Measurements from ENCODE around the gene DYNC2I2.
"Not testable (repeated sequence)": the region's sequence is repeated elsewhere in the genome, so short reads cannot be mapped to it uniquely, and the experiment has no call there.

Gene DYNC2I2

GRCh38 chr9:128669786-128670185 lies 13.1 kb upstream of the DYNC2I2 start:
- DNase-seq (ENCODE audit: low spot score in 2 of 2), result no peak
- Histone ChIP-seq H3K4me1 (no peaks in the 10 kb centered on the region), H3K36me3 (replicated peaks) (no peaks in the 10 kb centered on the region), H3K4me3 (no peak overlapping the region), H3K27me3 (ENCODE audit: low read depth) (no peaks in the 10 kb centered on the region), H3K9me3 (no peaks in the 10 kb centered on the region)
- in situ Hi-C loops (cut with MboI; ENCODE audit: low sequenced_read_pairs), result no loop called here

- H3K27me3 ChIP-seq (ENCODE audit: low read depth); H3K4me1 ChIP-seq; H3K9me3 ChIP-seq; in situ Hi-C loops (cut with MboI; ENCODE audit: low sequenced_read_pairs); H3K4me3 ChIP-seq; H3K36me3 ChIP-seq (replicated peaks); DNase-seq (ENCODE audit: low spot score in 2 of 2): not testable (repeated sequence)
Observed at GRCh38 chr9:128666481-128666941, 9.9 kb upstream of the DYNC2I2 start.

- Histone ChIP-seq H3K27me3 (ENCODE audit: low read depth) (no peaks in the 10 kb centered on the region), H3K4me3 (no peak overlapping the region), H3K9me3 (no peaks in the 10 kb centered on the region), H3K4me1 (peaks cover 6% of the 10 kb centered on the region; the same call in 1 of the 2 replicates), H3K36me3 (replicated peaks) (0 out of 2 replicates have a peak, but pooled peaks cover 6% of the 10 kb centered on the region)
- in situ Hi-C loops (cut with MboI; ENCODE audit: low sequenced_read_pairs), result no loop called here
- DNase-seq (ENCODE audit: low spot score in 2 of 2), result no peak
Observed at GRCh38 chr9:128657796-128658195, 1.1 kb upstream of the DYNC2I2 start.

GRCh38 chr9:128657344-128657704 lies 677 bp upstream of the DYNC2I2 start:
- in situ Hi-C loops (cut with MboI; ENCODE audit: low sequenced_read_pairs), result no loop called here
- peaks cover 6% of the 10 kb centered on the region; the same call in 1 of the 2 replicates for H3K4me1 ChIP-seq
- no peaks in the 10 kb centered on the region for H3K9me3 ChIP-seq
- DNase-seq (ENCODE audit: low spot score in 2 of 2), result no peak
- peak overlapping the region; percentile 43 for H3K4me3 ChIP-seq
- H3K36me3 ChIP-seq (replicated peaks), result 0 out of 2 replicates have a peak, but pooled peaks cover 6% of the 10 kb centered on the region
- H3K27me3 ChIP-seq (ENCODE audit: low read depth), result no peaks in the 10 kb centered on the region

GRCh38 chr9:128654481-128654880 lies 2.2 kb downstream of the DYNC2I2 start:
- H3K9me3 ChIP-seq, result no peaks in the 10 kb centered on the region
- no peak overlapping the region for H3K4me3 ChIP-seq
- H3K36me3 ChIP-seq (replicated peaks), result 0 out of 2 replicates have a peak, but pooled peaks cover 6% of the 10 kb centered on the region

GRCh38 chr9:128653908-128654307 lies 2.7 kb downstream of the DYNC2I2 start:
- H3K4me3 ChIP-seq, result no peak overlapping the region
- peaks cover 6% of the 10 kb centered on the region; the same call in 1 of the 2 replicates for H3K4me1 ChIP-seq
- H3K36me3 ChIP-seq (replicated peaks), result peaks cover 6% of the 10 kb centered on the region; the same call in 1 of the 2 replicates
- no peaks in the 10 kb centered on the region for H3K9me3 ChIP-seq
- no peak for DNase-seq (ENCODE audit: low spot score in 2 of 2)
- no peaks in the 10 kb centered on the region for H3K27me3 ChIP-seq (ENCODE audit: low read depth)
- in situ Hi-C loops (cut with MboI; ENCODE audit: low sequenced_read_pairs), result no loop called here

More at GRCh38 chr9:128654481-128654880, 2.2 kb downstream of the DYNC2I2 start:
- Histone ChIP-seq H3K27me3 (ENCODE audit: low read depth) (no peaks in the 10 kb centered on the region), H3K4me1 (peaks cover 6% of the 10 kb centered on the region; the same call in 1 of the 2 replicates)
- in situ Hi-C loops (cut with MboI; ENCODE audit: low sequenced_read_pairs), result no loop called here
- no peak for DNase-seq (ENCODE audit: low spot score in 2 of 2)

GRCh38 chr9:128651798-128652197 lies 4.8 kb downstream of the DYNC2I2 start:
- H3K27me3 ChIP-seq (ENCODE audit: low read depth), result no peaks in the 10 kb centered on the region

GRCh38 chr9:128648206-128648605 lies 8.4 kb downstream of the DYNC2I2 start:
- H3K36me3 ChIP-seq (replicated peaks); H3K9me3 ChIP-seq; H3K4me3 ChIP-seq; H3K4me1 ChIP-seq; in situ Hi-C loops (cut with MboI; ENCODE audit: low sequenced_read_pairs); H3K27me3 ChIP-seq (ENCODE audit: low read depth): not testable (repeated sequence)
- DNase-seq (ENCODE audit: low spot score in 2 of 2), result peak in 1 of 2 experiments; percentile 69

More at GRCh38 chr9:128651798-128652197, 4.8 kb downstream of the DYNC2I2 start:
- DNase-seq (ENCODE audit: low spot score in 2 of 2), result no peak
- in situ Hi-C loops (cut with MboI; ENCODE audit: low sequenced_read_pairs), result no loop called here
- Histone ChIP-seq H3K4me3 (no peak overlapping the region), H3K36me3 (replicated peaks) (peaks cover 6% of the 10 kb centered on the region; the same call in 1 of the 2 replicates), H3K9me3 (no peaks in the 10 kb centered on the region), H3K4me1 (peaks cover 2% of the 10 kb centered on the region; the same call in 1 of the 2 replicates)

- Histone ChIP-seq H3K36me3 (replicated peaks) (peaks cover 21% of the 10 kb centered on the region), H3K4me3 (no peak overlapping the region), H3K9me3 (no peaks in the 10 kb centered on the region), H3K4me1 (no peaks in the 10 kb centered on the region), H3K27me3 (ENCODE audit: low read depth) (no peaks in the 10 kb centered on the region)
- DNase-seq (ENCODE audit: low spot score in 2 of 2), result no peak
- in situ Hi-C loops (cut with MboI; ENCODE audit: low sequenced_read_pairs), result no loop called here
Observed at GRCh38 chr9:128643519-128644300, 12.9 kb downstream of the DYNC2I2 start.

GRCh38 chr9:128642675-128643245 lies 13.9 kb downstream of the DYNC2I2 start:
- Histone ChIP-seq H3K27me3 (ENCODE audit: low read depth) (no peaks in the 10 kb centered on the region), H3K4me3 (no peak overlapping the region), H3K36me3 (replicated peaks) (peaks cover 25% of the 10 kb centered on the region), H3K9me3 (no peaks in the 10 kb centered on the region), H3K4me1 (no peaks in the 10 kb centered on the region)
- in situ Hi-C loops (cut with MboI; ENCODE audit: low sequenced_read_pairs), result no loop called here
- DNase-seq (ENCODE audit: low spot score in 2 of 2), result no peak

- H3K9me3 ChIP-seq, result no peaks in the 10 kb centered on the region
- DNase-seq (ENCODE audit: low spot score in 2 of 2), result no peak
- H3K4me3 ChIP-seq, result no peak overlapping the region
- H3K27me3 ChIP-seq (ENCODE audit: low read depth), result no peaks in the 10 kb centered on the region
- peaks cover 46% of the 10 kb centered on the region for H3K36me3 ChIP-seq (replicated peaks)
- in situ Hi-C loops (cut with MboI; ENCODE audit: low sequenced_read_pairs), result no loop called here
- peaks cover 5% of the 10 kb centered on the region for H3K4me1 ChIP-seq
Observed at GRCh38 chr9:128640603-128641002, 16.0 kb downstream of the DYNC2I2 start.

GRCh38 chr9:128638580-128638979 lies 18.1 kb downstream of the DYNC2I2 start:
- peaks cover 61% of the 10 kb centered on the region for H3K36me3 ChIP-seq (replicated peaks)
- in situ Hi-C loops (cut with MboI; ENCODE audit: low sequenced_read_pairs), result loop anchor here (5.0 kb wide), 1 partner anchor 54 kb away; no protein-coding TSS in a partner anchor

GRCh38 chr9:128637656-128638055 lies 19.0 kb downstream of the DYNC2I2 start:
- Histone ChIP-seq H3K27me3 (ENCODE audit: low read depth) (no peaks in the 10 kb centered on the region), H3K4me3 (no peak overlapping the region), H3K4me1 (peaks cover 8% of the 10 kb centered on the region), H3K9me3 (no peaks in the 10 kb centered on the region), H3K36me3 (replicated peaks) (peaks cover 70% of the 10 kb centered on the region)
- in situ Hi-C loops (cut with MboI; ENCODE audit: low sequenced_read_pairs), result loop anchor here (5.0 kb wide), 1 partner anchor 55 kb away; no protein-coding TSS in a partner anchor
- no peak for DNase-seq (ENCODE audit: low spot score in 2 of 2)

More at GRCh38 chr9:128638580-128638979, 18.1 kb downstream of the DYNC2I2 start:
- Histone ChIP-seq H3K9me3 (no peaks in the 10 kb centered on the region), H3K27me3 (ENCODE audit: low read depth) (no peaks in the 10 kb centered on the region), H3K4me3 (no peak overlapping the region), H3K4me1 (peaks cover 8% of the 10 kb centered on the region)
- DNase-seq (ENCODE audit: low spot score in 2 of 2), result no peak
